HepG2 (cell line): ENCODE results near the gene PSMG3. TPM values are rescaled to one million over a fixed set of nuclear protein-coding genes. Genes with fewer than 3 reads are reported as not detected.

Experiments
- ATF3 ChIP-seq: sonication (generic); formaldehyde crosslinking; IDR thresholded peaks from 2 replicates; pipeline ENCODE4 v1.4.0; 2020; ENCODE audit warnings: missing genetic modification reagents
- DR1 ChIP-seq: sonication (generic); formaldehyde crosslinking; IDR thresholded peaks from 2 replicates; pipeline ENCODE4 v1.8.0; 2021; ENCODE audit warnings: mild to moderate bottlenecking, missing genetic modification reagents, inconsistent platforms
- GMEB2 ChIP-seq: IDR thresholded peaks from 2 replicates; pipeline ENCODE4 v1.6.1; 2016; ENCODE audit warnings: missing biosample characterization, missing genetic modification reagents, low read depth
- HDAC6 ChIP-seq: fragments of 200-600 bp; sonication (generic); IDR thresholded peaks from 2 replicates; pipeline ENCODE4 v1.7.0; 2017; ENCODE audit warnings: mild to moderate bottlenecking, antibody characterized with exemption, low read length, low read depth
- HMG20A ChIP-seq: IDR thresholded peaks from 2 replicates; pipeline ENCODE4 v1.6.1; 2016; ENCODE audit warnings: borderline replicate concordance
- JARID2 ChIP-seq: sonication (generic); formaldehyde crosslinking; IDR thresholded peaks from 2 replicates; pipeline ENCODE4 v1.8.1; 2023; ENCODE audit warnings: missing genetic modification reagents, inconsistent platforms; ENCODE audit not compliant: insufficient replicate concordance
- KDM5B ChIP-seq: sonication (generic); formaldehyde crosslinking; IDR thresholded peaks from 2 replicates; pipeline ENCODE4 v1.4.0; 2020; ENCODE audit warnings: missing genetic modification reagents, mild to moderate bottlenecking, borderline replicate concordance
- KIAA2018 ChIP-seq: sonication (generic); formaldehyde crosslinking; IDR thresholded peaks from 2 replicates; pipeline ENCODE4 v1.5.0; 2020; ENCODE audit warnings: mild to moderate bottlenecking, missing genetic modification reagents, borderline replicate concordance
- MTA3 ChIP-seq: sonication (generic); formaldehyde crosslinking; IDR thresholded peaks from 2 replicates; pipeline ENCODE4 v1.4.0; 2020; ENCODE audit warnings: missing genetic modification reagents
- NR2F1 ChIP-seq, 2 experiments: fragments of 450-650 bp in 1 of 2; formaldehyde crosslinking in 1 of 2; IDR thresholded peaks; 2 replicates each; pipeline versions ENCODE4 v1.5.0 to v1.6.1; 2016 to 2020; ENCODE audit warnings: mild to moderate bottlenecking in 1 of 2, missing compliant biosample characterization in 1 of 2, missing genetic modification reagents in 1 of 2, moderate library complexity in 1 of 2
- PITX1 ChIP-seq: sonication (generic); formaldehyde crosslinking; IDR thresholded peaks from 2 replicates; pipeline ENCODE4 v1.5.1; 2020; ENCODE audit warnings: mild to moderate bottlenecking, missing genetic modification reagents
- SIX1 ChIP-seq: sonication (generic); formaldehyde crosslinking; IDR thresholded peaks from 2 replicates; pipeline ENCODE4 v1.4.0; 2020; ENCODE audit warnings: missing genetic modification reagents, borderline replicate concordance
- SMYD3 ChIP-seq: sonication (generic); formaldehyde crosslinking; IDR thresholded peaks from 2 replicates; pipeline ENCODE4 v1.8.1; 2023; ENCODE audit warnings: mild to moderate bottlenecking, missing genetic modification reagents
- TGIF2 ChIP-seq: IDR thresholded peaks from 2 replicates; pipeline ENCODE4 v1.6.1; 2016; ENCODE audit warnings: control low read depth, missing compliant biosample characterization
- ZMYM3 ChIP-seq: sonication (generic); formaldehyde crosslinking; IDR thresholded peaks from 2 replicates; pipeline ENCODE4 v1.5.1; 2020; ENCODE audit warnings: mild to moderate bottlenecking, missing genetic modification reagents
- ZNF382 ChIP-seq: sonication (generic); formaldehyde crosslinking; IDR thresholded peaks from 2 replicates; pipeline ENCODE4 v1.5.0; 2020; ENCODE audit warnings: missing genetic modification reagents, mild to moderate bottlenecking, borderline replicate concordance
- ZNF614 ChIP-seq: IDR thresholded peaks from 2 replicates; pipeline ENCODE4 v1.6.1; 2018; ENCODE audit warnings: missing biosample characterization, missing genetic modification reagents, inconsistent platforms, borderline replicate concordance
- ZNF616 ChIP-seq: sonication (generic); formaldehyde crosslinking; IDR thresholded peaks from 2 replicates; pipeline ENCODE4 v1.5.0; 2020; ENCODE audit warnings: low read depth, mild to moderate bottlenecking, missing genetic modification reagents
- ZNF749 ChIP-seq: sonication (generic); formaldehyde crosslinking; IDR thresholded peaks from 2 replicates; pipeline ENCODE4 v1.8.0; 2022; ENCODE audit warnings: mild to moderate bottlenecking, missing genetic modification reagents, moderate library complexity, borderline replicate concordance
- polyA plus RNA-seq, 8 experiments: library from polyadenylated mRNA; depleted of rRNA in 3 of 8; stranded (reverse) in 7 of 8; unstranded in 1 of 8; fragments of >200 nt; fragmentation: Illumina TruSeq in 4 of 8; extraction: Trizol in 4 of 8; gene quantifications; 2 replicates each; pipeline versions ENCODE4 v1.2.1 to v1.2.3, GENCODE V29; 2011 to 2016; ENCODE audit warnings: low read depth in 4 of 8, missing spikeins in 1 of 8, mixed read lengths in 1 of 8; ENCODE audit not compliant: insufficient read depth in 1 of 8
- total RNA-seq, 5 experiments: library from RNA; depleted of rRNA; stranded (reverse); fragments of >200 nt; fragmentation: Illumina TruSeq; extraction: Trizol; gene quantifications; 2 replicates each; pipeline ENCODE4 v1.2.3, GENCODE V29; 2016; ENCODE audit warnings: low read depth in 1 of 5

Gene PSMG3
- total and polyA plus RNA-seq, 2 of the 13 experiments (the other 11 are each of a cell fraction or from before 2014, with no cell fraction given), result 29.6 to 48.4 TPM

GRCh38 chr7:1555813-1556543 is 13.9 kb downstream of the PSMG3 start, which contains the start of gene TMEM184A (continued):
- TF ChIP-seq ZNF749 (CRISPR knock-in tag) (no peak), JARID2 (CRISPR knock-in tag) (no peak), DR1 (CRISPR knock-in tag) (peak; percentile 70), HDAC6 (no peak), NR2F1 (CRISPR knock-in tag; IDR thresholded peaks at IDR 0.05) (peak in 1 of 2 experiments; percentile 12; a peak in 1 of 4 replicates), KDM5B (CRISPR knock-in tag) (peak; percentile 82), ZNF616 (CRISPR knock-in tag) (no peak), ZMYM3 (CRISPR knock-in tag) (peak; percentile 82), MTA3 (CRISPR knock-in tag) (no peak), HMG20A (no peak), KIAA2018 (CRISPR knock-in tag) (0 out of 2 replicates have a peak, but pooled peaks have one; percentile 32), GMEB2 (no peak), ZNF614 (CRISPR knock-in tag) (peak; percentile 78; the same call in 1 of the 2 replicates), SIX1 (CRISPR knock-in tag) (peak; percentile 76; the same call in 1 of the 2 replicates), PITX1 (no peak; the same call in 1 of the 2 replicates), ZNF382 (no peak), TGIF2 (CRISPR knock-in tag) (peak; percentile 85), SMYD3 (CRISPR knock-in tag) (0 out of 2 replicates have a peak, but pooled peaks have one; percentile 34), ATF3 (CRISPR knock-in tag) (no peak)
